SK-N-SH treated with all-trans-retinoic acid at 6 μM for 48 hours (cell line): ENCODE measurements around the gene FAM161A.

Source experiments
- ARNTL ChIP-seq: fragments of 450-650 bp; formaldehyde crosslinking; IDR thresholded peaks from 2 replicates; pipeline ENCODE4 v1.5.0; 2020; ENCODE audit warnings: low read depth, mild to moderate bottlenecking, moderate library complexity, borderline replicate concordance
- GLIS3 ChIP-seq: fragments of 250-450 bp; sonication (Bioruptor Pico); IDR thresholded peaks from 2 replicates; pipeline ENCODE4 v1.5.0; 2020; ENCODE audit warnings: mild to moderate bottlenecking, moderate library complexity
- OSR1 ChIP-seq: fragments of 250-450 bp; sonication (Bioruptor Pico); IDR thresholded peaks from 2 replicates; pipeline ENCODE4 v1.8.0; 2022; ENCODE audit warnings: moderate library complexity, mild to moderate bottlenecking, inconsistent platforms
- TCF4 ChIP-seq: fragments of 250-450 bp; sonication (Bioruptor Pico); IDR thresholded peaks from 2 replicates; pipeline ENCODE4 v1.8.0; 2021; ENCODE audit warnings: mild to moderate bottlenecking, moderate library complexity, borderline replicate concordance
- ZFP30 ChIP-seq: fragments of 450-650 bp; formaldehyde crosslinking; IDR thresholded peaks from 2 replicates; pipeline ENCODE4 v1.5.0; 2022; ENCODE audit warnings: mild to moderate bottlenecking, moderate library complexity
- TF ChIP-seq, protein P1 (sequence below): fragments of 250-450 bp; sonication (Bioruptor Pico); IDR thresholded peaks from 2 replicates; pipeline ENCODE4 v1.8.0; 2020; ENCODE audit warnings: mild to moderate bottlenecking, moderate library complexity, borderline replicate concordance
- TF ChIP-seq, protein P2 (sequence below): fragments of 250-450 bp; sonication (Bioruptor Pico); IDR thresholded peaks from 2 replicates; pipeline ENCODE4 v1.5.1; 2020; ENCODE audit warnings: low read depth, mild to moderate bottlenecking, moderate library complexity
- TF ChIP-seq, protein P3 (sequence below): fragments of 250-450 bp; sonication (Bioruptor Pico); IDR thresholded peaks from 2 replicates; pipeline ENCODE4 v1.8.0; 2021; ENCODE audit warnings: low read depth, mild to moderate bottlenecking, moderate library complexity, borderline replicate concordance

DNA sequence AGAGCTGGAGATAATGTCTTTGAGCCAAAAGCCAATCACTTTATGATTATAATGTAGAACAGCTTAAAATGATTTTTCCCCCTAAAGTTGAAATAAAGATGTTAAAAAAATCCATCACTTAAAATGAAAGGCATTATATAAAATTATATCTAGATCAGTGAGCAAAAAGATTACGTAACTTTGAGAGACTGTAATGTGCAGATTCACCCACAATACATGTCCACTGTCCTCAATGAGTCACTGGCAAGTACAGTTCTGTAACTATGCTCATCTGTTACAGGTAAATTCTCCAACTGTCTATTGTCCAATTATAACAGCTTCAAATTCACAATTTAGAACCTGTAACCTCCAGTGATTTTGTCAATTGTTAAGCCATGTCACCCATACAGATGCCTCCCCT, 19.0 kb downstream of the FAM161A start:
- TF ChIP-seq, protein P1, sequence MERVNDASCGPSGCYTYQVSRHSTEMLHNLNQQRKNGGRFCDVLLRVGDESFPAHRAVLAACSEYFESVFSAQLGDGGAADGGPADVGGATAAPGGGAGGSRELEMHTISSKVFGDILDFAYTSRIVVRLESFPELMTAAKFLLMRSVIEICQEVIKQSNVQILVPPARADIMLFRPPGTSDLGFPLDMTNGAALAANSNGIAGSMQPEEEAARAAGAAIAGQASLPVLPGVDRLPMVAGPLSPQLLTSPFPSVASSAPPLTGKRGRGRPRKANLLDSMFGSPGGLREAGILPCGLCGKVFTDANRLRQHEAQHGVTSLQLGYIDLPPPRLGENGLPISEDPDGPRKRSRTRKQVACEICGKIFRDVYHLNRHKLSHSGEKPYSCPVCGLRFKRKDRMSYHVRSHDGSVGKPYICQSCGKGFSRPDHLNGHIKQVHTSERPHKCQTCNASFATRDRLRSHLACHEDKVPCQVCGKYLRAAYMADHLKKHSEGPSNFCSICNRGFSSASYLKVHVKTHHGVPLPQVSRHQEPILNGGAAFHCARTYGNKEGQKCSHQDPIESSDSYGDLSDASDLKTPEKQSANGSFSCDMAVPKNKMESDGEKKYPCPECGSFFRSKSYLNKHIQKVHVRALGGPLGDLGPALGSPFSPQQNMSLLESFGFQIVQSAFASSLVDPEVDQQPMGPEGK (CRISPR knock-in tag) = no peak
- TF ChIP-seq, protein P2, sequence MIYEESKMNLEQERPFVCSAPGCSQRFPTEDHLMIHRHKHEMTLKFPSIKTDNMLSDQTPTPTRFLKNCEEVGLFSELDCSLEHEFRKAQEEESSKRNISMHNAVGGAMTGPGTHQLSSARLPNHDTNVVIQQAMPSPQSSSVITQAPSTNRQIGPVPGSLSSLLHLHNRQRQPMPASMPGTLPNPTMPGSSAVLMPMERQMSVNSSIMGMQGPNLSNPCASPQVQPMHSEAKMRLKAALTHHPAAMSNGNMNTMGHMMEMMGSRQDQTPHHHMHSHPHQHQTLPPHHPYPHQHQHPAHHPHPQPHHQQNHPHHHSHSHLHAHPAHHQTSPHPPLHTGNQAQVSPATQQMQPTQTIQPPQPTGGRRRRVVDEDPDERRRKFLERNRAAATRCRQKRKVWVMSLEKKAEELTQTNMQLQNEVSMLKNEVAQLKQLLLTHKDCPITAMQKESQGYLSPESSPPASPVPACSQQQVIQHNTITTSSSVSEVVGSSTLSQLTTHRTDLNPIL (CRISPR knock-in tag) = no peak
- no peak for TF ChIP-seq ZFP30 (CRISPR knock-in tag)
- TF ChIP-seq GLIS3 (CRISPR knock-in tag) = no peak
- no peak for TF ChIP-seq TCF4 (CRISPR knock-in tag)
- TF ChIP-seq, protein P3, sequence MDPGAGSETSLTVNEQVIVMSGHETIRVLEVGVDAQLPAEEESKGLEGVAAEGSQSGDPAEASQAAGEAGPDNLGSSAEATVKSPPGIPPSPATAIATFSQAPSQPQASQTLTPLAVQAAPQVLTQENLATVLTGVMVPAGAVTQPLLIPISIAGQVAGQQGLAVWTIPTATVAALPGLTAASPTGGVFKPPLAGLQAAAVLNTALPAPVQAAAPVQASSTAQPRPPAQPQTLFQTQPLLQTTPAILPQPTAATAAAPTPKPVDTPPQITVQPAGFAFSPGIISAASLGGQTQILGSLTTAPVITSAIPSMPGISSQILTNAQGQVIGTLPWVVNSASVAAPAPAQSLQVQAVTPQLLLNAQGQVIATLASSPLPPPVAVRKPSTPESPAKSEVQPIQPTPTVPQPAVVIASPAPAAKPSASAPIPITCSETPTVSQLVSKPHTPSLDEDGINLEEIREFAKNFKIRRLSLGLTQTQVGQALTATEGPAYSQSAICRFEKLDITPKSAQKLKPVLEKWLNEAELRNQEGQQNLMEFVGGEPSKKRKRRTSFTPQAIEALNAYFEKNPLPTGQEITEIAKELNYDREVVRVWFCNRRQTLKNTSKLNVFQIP (CRISPR knock-in tag) = no peak
- TF ChIP-seq OSR1 (CRISPR knock-in tag) = no peak
- no peak for TF ChIP-seq ARNTL (CRISPR knock-in tag)
